Measurements from ENCODE around the gene PDGFC.

DNA sequence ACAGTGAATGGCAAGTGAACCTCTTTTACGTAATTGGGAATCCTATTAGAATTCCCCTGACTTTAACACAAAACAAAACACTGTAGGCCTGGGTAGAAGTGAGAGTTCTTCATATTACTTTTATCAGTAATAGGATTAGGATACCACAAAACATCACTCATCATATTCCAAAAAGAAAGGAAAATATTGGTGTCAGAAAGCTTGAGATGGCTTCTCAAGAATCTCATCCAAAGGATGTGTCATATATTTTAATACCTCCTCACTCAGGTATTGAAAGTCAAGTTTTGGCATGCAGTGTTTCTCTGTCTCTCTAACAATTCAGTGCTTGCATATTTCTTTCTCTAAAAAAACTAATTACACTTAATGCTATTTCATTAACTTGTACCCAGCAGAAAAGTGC lies 173.2 kb downstream of the PDGFC start:
- TF ChIP-seq, protein P1, sequence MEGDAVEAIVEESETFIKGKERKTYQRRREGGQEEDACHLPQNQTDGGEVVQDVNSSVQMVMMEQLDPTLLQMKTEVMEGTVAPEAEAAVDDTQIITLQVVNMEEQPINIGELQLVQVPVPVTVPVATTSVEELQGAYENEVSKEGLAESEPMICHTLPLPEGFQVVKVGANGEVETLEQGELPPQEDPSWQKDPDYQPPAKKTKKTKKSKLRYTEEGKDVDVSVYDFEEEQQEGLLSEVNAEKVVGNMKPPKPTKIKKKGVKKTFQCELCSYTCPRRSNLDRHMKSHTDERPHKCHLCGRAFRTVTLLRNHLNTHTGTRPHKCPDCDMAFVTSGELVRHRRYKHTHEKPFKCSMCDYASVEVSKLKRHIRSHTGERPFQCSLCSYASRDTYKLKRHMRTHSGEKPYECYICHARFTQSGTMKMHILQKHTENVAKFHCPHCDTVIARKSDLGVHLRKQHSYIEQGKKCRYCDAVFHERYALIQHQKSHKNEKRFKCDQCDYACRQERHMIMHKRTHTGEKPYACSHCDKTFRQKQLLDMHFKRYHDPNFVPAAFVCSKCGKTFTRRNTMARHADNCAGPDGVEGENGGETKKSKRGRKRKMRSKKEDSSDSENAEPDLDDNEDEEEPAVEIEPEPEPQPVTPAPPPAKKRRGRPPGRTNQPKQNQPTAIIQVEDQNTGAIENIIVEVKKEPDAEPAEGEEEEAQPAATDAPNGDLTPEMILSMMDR (IDR thresholded peaks at IDR 0.05) = no peak
- TF ChIP-seq POLR2A (IDR thresholded peaks at IDR 0.05) = no peak
